ENCODE results near the gene MERTK.

GRCh38 chr2:111917106-111917505, 18.7 kb downstream of the MERTK start:
- TF ChIP-seq POLR2A (IDR thresholded peaks at IDR 0.05), result no peak
- no peak for TF ChIP-seq CTCF (IDR thresholded peaks at IDR 0.05)

All from right lobe of liver (tissue), 4 donors.